Caco-2 (cell line): ENCODE data around the gene NHEJ1. TPM values are rescaled to one million over a fixed set of nuclear protein-coding genes. Genes with fewer than 3 reads are reported as not detected.

ENCODE experiments used
- BruUV-seq: library from RNA; stranded (reverse); fragments of 400-500 nt; replicated peaks from 2 replicates; lab custom pipeline; 2021; lab: Mats Ljungman, UMichigan
- CTCF ChIA-PET: fragments of 300-600 bp; sonication (Branson Sonifier 250); formaldehyde crosslinking; loops from one replicate; lab custom pipeline; 2022; ENCODE audit warnings: antibody characterized with exemption; lab: Charles Lee
- POLR2A ChIA-PET: fragments of 300-600 bp; sonication (Branson Sonifier 250); formaldehyde crosslinking; loops from one replicate; lab custom pipeline; 2022; ENCODE audit warnings: antibody characterized with exemption; lab: Charles Lee
- DNase-seq, 2 experiments: peaks; one replicate each; pipeline versions ENCODE4 v3.0.0 to v3.0.0-alpha.2; 2020 to 2022
- H3K27me3 ChIP-seq: replicated peaks from 2 replicates; pipeline ENCODE4 v1.6.0; 2011; ENCODE audit warnings: low read length; ENCODE audit not compliant: control insufficient read depth, insufficient read depth
- H3K36me3 ChIP-seq: 2 replicates; pipeline ENCODE4 v1.5.1; 2011; ENCODE audit warnings: low read length; ENCODE audit not compliant: control insufficient read depth, insufficient read depth
- H3K4me1 ChIP-seq: fragments of 250-450 bp; sonication (Bioruptor Pico); 2 replicates; pipeline ENCODE4 v1.5.1; 2020; ENCODE audit warnings: mild to moderate bottlenecking
- H3K4me3 ChIP-seq: 2 replicates; pipeline ENCODE4 v1.5.1; 2011; ENCODE audit warnings: low read depth, mild to moderate bottlenecking, control low read depth, low read length
- H3K9me3 ChIP-seq: fragments of 250-450 bp; sonication (Bioruptor Pico); 2 replicates; pipeline ENCODE4 v1.5.1; 2020; ENCODE audit warnings: mild to moderate bottlenecking, moderate library complexity
- H3K27ac Mint-ChIP-seq: one replicate; pipeline ENCODE4 v1.8.0; 2022; ENCODE audit warnings: mixed read lengths; ENCODE audit not compliant: unreplicated experiment
- H3K27me3 Mint-ChIP-seq: one replicate; pipeline ENCODE4 v1.8.0; 2022; ENCODE audit warnings: mixed read lengths; ENCODE audit not compliant: insufficient read depth, unreplicated experiment
- H3K36me3 Mint-ChIP-seq: one replicate; pipeline ENCODE4 v1.8.0; 2022; ENCODE audit warnings: mild to moderate bottlenecking, mixed read lengths; ENCODE audit not compliant: insufficient read depth, unreplicated experiment
- H3K4me1 Mint-ChIP-seq: one replicate; pipeline ENCODE4 v1.8.0; 2022; ENCODE audit warnings: low read depth, mixed read lengths; ENCODE audit not compliant: unreplicated experiment
- H3K4me3 Mint-ChIP-seq: one replicate; pipeline ENCODE4 v1.8.0; 2022; ENCODE audit warnings: mild to moderate bottlenecking, moderate library complexity, mixed read lengths; ENCODE audit not compliant: unreplicated experiment
- H3K9me3 Mint-ChIP-seq: one replicate; pipeline ENCODE4 v1.8.0; 2022; ENCODE audit warnings: mixed read lengths; ENCODE audit not compliant: unreplicated experiment
- intact Hi-C: fragments of 100-400 bp; cut with micrococcal nuclease; formaldehyde crosslinking; loops from one replicate; pipeline ENCODE4 v1.10.0; 2022; ENCODE audit not compliant: unreplicated experiment
- total RNA-seq: library from RNA; stranded (reverse); gene quantifications from 2 replicates; pipeline ENCODE4 v1.2.3, GENCODE V29; 2022
- TF ChIP-seq, protein P1 (sequence below), 2 experiments: fragments of 200-600 bp in 1 of 2; IDR thresholded peaks; 1 replicate in 1 of 2; 2 replicates in 1 of 2; pipeline versions ENCODE4 v1.5.1 to v1.8.0; 2011 to 2022; ENCODE audit warnings: antibody characterized with exemption in 1 of 2, control low read depth in 1 of 2, inconsistent platforms in 1 of 2, low read depth in 1 of 2, low read length in 1 of 2, mild to moderate bottlenecking in 1 of 2, moderate library complexity in 1 of 2; ENCODE audit not compliant: insufficient read depth in 1 of 2, severe bottlenecking in 1 of 2, unreplicated experiment in 1 of 2

The NHEJ1 gene
- total RNA-seq, 1 experiment from 2014 or later, result 29.6 TPM

- no peaks in the 10 kb centered on the region for H3K4me1 Mint-ChIP-seq
- no peak overlapping the region for H3K4me3 Mint-ChIP-seq
- no peak overlapping the region for H3K4me3 ChIP-seq
- no peak overlapping the region for H3K27ac Mint-ChIP-seq
- no peaks in the 10 kb centered on the region for H3K36me3 ChIP-seq
- no peaks in the 10 kb centered on the region for H3K27me3 ChIP-seq
- H3K9me3 ChIP-seq, result no peaks in the 10 kb centered on the region
- intact Hi-C loops, result no loop called here
- H3K36me3 Mint-ChIP-seq, result no peaks in the 10 kb centered on the region
- ChIA-PET CTCF (interaction anchor here (0.9 kb wide), 1 partner anchor 84 kb away, joined by 5 read pairs; no protein-coding TSS in a partner anchor), POLR2A (no interaction called here)
- no peaks in the 10 kb centered on the region for H3K4me1 ChIP-seq
- H3K9me3 Mint-ChIP-seq, result no peaks in the 10 kb centered on the region
- no TSS peak for BruUV-seq
- TF ChIP-seq, protein P1, sequence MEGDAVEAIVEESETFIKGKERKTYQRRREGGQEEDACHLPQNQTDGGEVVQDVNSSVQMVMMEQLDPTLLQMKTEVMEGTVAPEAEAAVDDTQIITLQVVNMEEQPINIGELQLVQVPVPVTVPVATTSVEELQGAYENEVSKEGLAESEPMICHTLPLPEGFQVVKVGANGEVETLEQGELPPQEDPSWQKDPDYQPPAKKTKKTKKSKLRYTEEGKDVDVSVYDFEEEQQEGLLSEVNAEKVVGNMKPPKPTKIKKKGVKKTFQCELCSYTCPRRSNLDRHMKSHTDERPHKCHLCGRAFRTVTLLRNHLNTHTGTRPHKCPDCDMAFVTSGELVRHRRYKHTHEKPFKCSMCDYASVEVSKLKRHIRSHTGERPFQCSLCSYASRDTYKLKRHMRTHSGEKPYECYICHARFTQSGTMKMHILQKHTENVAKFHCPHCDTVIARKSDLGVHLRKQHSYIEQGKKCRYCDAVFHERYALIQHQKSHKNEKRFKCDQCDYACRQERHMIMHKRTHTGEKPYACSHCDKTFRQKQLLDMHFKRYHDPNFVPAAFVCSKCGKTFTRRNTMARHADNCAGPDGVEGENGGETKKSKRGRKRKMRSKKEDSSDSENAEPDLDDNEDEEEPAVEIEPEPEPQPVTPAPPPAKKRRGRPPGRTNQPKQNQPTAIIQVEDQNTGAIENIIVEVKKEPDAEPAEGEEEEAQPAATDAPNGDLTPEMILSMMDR (IDR thresholded peaks at IDR 0.05; ENCODE audit: insufficient read depth in 1 of 2, low read depth in 1 of 2, low read length in 1 of 2, severe bottlenecking in 1 of 2, unreplicated experiment in 1 of 2), result no peak
- peak in 1 of 2 experiments; percentile 14 for DNase-seq
- H3K27me3 Mint-ChIP-seq, result peaks cover 14% of the 10 kb centered on the region
These were observed 124.7 kb downstream of the NHEJ1 start for GRCh38 chr2:219035942-219036341.

DNA sequence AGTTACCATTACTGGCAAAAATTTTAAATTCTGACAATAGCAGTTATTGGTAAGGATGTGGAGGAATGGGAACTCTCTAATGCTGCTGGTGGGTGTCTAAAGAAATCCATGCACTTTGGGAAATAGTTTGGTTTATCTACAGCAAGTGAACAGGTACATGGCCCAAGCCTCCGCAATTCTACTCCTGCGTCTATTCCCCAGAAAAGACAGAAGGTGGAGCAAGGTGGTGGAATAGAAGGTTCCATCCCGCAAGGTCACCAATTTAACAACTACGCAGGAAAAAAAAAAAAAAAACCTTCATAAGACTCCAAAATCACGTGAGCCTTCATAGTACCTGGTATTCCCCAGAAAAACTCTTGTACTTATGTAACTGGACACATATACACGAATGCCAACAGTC lies 125.8 kb downstream of the NHEJ1 start:
- TF ChIP-seq, protein P1 (IDR thresholded peaks at IDR 0.05; ENCODE audit: insufficient read depth in 1 of 2, low read depth in 1 of 2, low read length in 1 of 2, severe bottlenecking in 1 of 2, unreplicated experiment in 1 of 2), result peak; percentile 10 to 38
- Histone ChIP-seq H3K36me3 (no peaks in the 10 kb centered on the region), H3K9me3 (no peaks in the 10 kb centered on the region), H3K4me3 (no peak overlapping the region), H3K27me3 (no peaks in the 10 kb centered on the region), H3K4me1 (no peaks in the 10 kb centered on the region)
- no peaks in the 10 kb centered on the region for H3K36me3 Mint-ChIP-seq
- CTCF ChIA-PET, result interaction anchor here (0.7 kb wide), 1 partner anchor 9 kb away, joined by 8 read pairs; no protein-coding TSS in a partner anchor
- H3K27me3 Mint-ChIP-seq, result peaks cover 11% of the 10 kb centered on the region
- peak in 1 of 2 experiments; percentile 25 for DNase-seq
- peaks cover 3% of the 10 kb centered on the region for H3K4me1 Mint-ChIP-seq
- BruUV-seq, result no TSS peak
- H3K4me3 Mint-ChIP-seq, result no peak overlapping the region
- no peaks in the 10 kb centered on the region for H3K9me3 Mint-ChIP-seq
- intact Hi-C loops, result no loop called here
- POLR2A ChIA-PET, result no interaction called here
- no peak overlapping the region for H3K27ac Mint-ChIP-seq

GRCh38 chr2:219032051-219032745 lies 128.4 kb downstream of the NHEJ1 start:
- Histone ChIP-seq H3K27me3 (no peaks in the 10 kb centered on the region), H3K36me3 (no peaks in the 10 kb centered on the region), H3K4me3 (no peak overlapping the region), H3K9me3 (no peaks in the 10 kb centered on the region), H3K4me1 (no peaks in the 10 kb centered on the region)
- H3K4me1 Mint-ChIP-seq, result peaks cover 4% of the 10 kb centered on the region
- no TSS peak for BruUV-seq
- TF ChIP-seq, protein P1 (IDR thresholded peaks at IDR 0.05; ENCODE audit: insufficient read depth in 1 of 2, low read depth in 1 of 2, low read length in 1 of 2, severe bottlenecking in 1 of 2, unreplicated experiment in 1 of 2), result no peak
- intact Hi-C loops, result no loop called here
- H3K4me3 Mint-ChIP-seq, result no peak overlapping the region
- peaks cover 11% of the 10 kb centered on the region for H3K27me3 Mint-ChIP-seq
- POLR2A ChIA-PET, result no interaction called here
- H3K9me3 Mint-ChIP-seq, result no peaks in the 10 kb centered on the region
- CTCF ChIA-PET, result interaction anchor here (0.6 kb wide), 1 partner anchor 24 kb away, joined by 3 read pairs; no protein-coding TSS in a partner anchor
- no peak overlapping the region for H3K27ac Mint-ChIP-seq
- no peaks in the 10 kb centered on the region for H3K36me3 Mint-ChIP-seq
- DNase-seq, result no peak
